DMS53 treated with DMSO at 0.1 percent for 48 hours (cell line): ENCODE measurements around the gene TMEM170B.
"Not testable (repeated sequence)": the region's sequence is repeated elsewhere in the genome, so short reads cannot be mapped to it uniquely, and the experiment has no call there.

Source experiments
- DNase-seq: peaks from one replicate; lab custom pipeline; 2025; ENCODE audit not compliant: unreplicated experiment; lab: John Stamatoyannopoulos, UW

Gene TMEM170B

DNA sequence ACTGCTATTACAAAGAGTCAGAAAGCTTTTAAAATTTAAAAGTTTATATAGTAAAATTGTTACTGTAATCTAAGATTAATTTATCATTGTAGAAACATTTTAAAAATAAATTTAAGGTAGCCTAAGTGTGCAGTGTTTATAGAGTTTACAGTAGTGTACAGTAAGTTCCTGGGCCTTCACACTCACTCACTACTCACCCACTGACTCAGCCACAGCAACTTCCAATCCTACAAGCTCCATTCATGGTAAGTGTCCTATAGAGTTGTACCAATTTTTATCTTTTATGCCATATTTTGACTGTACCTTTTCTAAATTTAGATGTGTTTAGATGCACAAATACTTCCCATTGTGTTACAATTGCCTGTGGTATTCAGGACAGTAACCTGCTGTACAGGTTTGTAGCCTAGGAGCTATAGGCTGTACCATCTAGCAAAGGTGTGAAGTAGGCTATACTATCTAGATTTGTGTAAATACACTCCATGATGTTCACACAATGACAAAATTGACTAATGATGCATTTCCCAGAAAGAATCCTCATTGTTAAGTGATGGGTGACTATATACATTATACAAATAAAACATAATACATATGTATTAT is 10.2 kb upstream of the TMEM170B start:
- no peak for DNase-seq

DNA sequence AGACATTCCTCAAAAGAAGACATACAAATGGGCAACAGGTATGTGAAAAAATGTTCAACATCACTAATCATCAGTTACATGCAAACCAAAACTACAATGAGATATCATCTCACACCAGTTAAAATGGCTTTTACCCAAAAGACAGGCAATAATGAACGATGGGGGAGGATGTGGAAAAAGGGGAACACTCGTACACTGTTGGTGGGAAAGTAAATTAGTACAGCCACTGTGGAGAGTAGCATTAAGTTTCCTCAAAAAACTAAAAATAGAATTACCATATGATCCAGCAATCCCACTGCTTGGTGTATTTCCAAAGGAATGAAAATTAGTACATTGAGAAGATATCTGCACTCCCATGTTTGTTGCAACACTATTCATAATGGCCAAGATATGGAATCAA is 8.6 kb upstream of the TMEM170B start:
- no peak for DNase-seq

DNA sequence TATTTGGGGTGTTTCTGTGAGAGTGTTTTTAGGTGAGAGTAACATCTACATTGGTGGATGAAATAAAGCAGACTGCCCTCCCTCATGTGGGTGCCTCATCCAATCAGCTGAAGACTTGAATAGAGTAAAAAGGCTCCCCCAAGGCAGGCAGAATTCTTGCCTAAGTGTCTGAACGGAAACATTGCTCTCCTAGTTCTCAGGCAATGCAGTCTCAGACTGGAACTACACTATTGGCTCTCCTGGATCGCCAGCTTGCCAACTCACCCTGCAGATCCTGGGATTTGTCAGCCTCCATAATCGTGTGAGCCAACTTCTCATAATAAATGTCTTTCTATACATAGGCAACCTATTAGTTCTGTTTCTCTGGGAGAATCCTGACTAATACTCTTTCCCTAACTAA is 5.5 kb upstream of the TMEM170B start:
- no peak for DNase-seq

DNA sequence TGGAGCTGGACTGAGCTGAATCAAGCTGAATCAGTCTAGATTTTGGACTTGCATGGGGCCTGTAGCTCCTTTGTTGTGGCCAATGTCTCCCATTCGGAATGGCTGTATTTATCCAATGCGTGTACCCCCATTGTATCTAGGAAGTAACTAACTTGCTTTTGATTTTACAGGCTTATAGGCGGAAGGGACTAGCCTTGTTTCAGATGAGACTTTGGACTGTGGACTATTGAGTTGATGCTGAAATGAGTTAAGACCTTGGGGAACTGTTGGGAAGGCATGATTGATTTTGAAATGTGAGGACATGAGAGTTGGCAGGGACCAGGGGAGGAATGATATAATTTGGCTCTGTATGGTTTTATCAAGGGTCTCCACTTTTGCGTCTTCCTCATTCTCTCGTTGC is 3.0 kb upstream of the TMEM170B start:
- DNase-seq: no peak

DNA sequence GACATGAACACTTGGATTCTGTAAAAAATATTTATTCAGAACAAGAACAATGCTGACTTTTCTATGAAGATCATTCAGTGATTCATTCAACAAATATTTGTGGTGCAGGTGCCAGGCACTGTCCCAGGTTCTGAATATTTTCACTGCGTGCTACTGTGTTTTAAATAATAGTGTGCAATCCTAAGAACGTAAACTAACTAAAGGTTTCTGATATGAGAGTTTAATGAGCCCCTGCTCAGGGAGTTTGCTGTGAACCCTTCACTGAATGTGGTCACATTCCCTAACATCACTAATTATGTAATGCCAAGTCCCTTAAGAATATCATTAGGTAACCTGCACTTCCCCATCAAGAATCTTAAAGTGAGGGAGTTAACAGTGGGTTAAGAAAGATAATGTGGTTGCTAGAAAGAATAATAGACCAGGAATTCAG is 1.7 kb upstream of the TMEM170B start:
- DNase-seq: no peak

DNA sequence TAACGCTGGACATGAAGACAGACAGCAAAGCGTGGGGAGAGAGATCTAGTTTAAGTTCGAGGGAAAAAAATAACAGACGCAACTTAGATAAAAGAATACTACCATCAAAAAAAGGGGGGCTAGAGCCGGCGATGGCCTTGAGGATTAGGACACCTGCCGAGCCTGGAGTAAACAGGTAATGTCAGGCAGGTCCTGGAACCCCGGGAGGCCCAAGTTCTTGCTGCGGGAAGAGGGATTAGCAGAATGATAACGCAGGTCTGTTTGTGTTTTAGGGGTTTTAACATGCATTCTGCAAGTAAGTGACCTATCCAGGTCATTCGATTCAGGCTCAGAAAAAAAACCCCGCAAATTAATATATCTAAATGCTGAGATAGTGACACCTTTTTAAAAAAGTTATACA is 754 bp upstream of the TMEM170B start:
- DNase-seq: peak; percentile 45

DNA sequence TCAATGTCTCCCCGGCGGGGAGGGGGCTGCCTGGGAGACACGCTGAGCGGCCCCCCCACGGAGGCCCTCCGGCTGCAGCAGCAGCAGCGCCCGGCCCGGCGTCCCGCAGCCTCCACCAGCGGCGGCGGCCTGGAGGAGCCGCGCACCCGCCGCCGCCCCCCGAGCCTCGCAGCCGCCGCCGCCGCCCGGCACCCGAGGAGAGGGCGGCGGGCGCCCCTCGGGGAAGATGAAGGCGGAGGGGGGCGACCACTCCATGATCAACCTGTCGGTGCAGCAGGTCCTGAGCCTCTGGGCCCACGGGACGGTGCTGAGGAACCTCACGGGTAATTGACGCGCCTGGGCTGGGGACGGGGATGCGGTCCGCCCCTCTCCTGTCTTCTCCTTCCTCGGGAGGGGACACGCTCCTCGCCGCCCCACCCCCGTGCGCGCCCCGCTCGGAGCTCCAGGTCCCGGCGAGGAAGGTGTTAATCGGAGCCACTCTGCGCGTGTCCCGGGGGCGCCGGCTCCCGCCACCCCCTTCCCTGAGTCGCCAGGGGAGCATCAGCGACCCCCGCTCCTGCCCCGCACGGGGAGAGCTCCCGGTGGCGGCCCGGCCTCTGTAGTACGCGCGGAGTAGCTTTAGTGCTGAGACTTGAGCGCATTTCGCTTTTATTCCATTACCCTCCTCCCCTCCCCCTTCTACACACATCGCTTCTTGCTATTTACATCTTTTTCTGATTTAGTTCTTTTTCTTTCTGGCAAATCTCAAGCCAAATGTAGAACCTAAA is 686 bp downstream of the TMEM170B start:
- peak; percentile 27 for DNase-seq

DNA sequence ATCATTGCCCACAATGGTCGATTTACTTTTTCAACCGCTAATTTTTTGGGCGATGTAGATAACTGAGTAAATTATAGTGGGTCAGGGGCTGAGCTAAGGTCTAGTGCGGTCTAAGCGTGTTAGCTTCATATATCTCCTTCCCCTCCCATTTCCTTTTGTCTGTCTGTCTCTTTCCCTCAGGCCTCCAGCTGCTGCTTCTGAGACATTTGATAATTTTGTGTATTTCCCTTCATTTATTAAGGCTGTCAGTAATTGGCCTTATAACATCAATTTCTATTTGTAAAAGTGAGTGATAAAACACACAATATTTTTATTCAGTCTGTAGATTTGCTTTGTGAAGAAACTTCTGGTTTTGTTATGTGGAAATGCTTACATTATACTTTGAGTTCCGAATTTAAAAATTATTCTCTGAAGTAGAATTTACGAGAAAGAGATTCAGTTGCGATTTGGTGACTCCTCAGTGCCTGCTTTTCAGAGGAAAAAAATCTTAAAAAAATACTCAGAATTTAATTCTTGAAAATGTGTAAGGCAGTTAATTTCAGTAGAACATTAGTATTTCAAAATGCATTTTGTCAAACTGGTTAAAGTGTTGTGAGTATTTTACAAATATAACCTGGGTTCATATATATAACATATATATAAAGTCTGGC is 1.4 kb downstream of the TMEM170B start:
- peak; percentile 27 for DNase-seq

DNA sequence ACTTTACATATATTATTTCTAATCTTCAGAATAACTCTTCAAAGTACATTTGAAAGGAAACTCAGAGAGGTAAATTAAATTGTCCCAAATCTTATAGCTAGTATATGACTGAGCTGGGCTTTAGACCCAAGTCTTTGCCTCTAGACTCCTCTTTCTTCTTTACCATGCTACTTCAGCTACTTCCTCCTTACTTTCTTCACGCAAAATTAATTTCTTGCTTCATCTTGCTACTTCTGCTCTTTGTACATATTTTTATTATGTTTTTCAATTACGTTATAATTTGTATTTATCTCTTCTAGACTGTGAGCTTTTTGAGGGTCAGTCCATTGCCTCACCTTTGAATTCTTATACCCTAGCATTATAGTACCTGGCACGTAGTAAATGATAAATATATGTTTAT is 5.3 kb downstream of the TMEM170B start:
- no peak for DNase-seq

DNA sequence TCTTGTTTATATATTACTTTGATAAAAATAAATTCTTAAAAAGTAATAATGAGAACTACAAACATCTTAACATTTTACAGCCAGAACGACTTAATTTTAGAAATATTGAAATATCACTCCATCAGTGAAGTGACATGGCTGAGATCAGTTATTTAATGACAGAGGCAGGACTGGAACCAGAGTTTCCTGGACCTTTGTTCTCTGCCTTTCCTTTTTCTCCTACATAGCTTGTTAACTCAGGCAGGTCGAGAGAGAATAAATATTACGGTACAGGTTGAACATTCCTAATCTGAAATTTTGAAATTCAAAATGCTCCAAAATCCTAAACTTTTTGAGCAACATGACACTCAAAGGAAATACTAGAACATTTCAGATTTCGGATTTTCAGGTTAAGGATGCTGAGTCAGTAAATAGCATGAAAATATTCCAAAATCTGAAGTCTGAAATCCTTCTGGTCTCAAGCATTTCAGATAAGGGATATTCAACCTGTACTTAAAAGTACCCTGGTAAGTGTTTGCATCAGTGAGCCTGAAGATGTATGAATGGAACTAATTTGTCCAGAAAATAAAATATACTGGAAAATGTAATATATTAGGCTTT is 6.5 kb downstream of the TMEM170B start:
- DNase-seq: no peak

DNA sequence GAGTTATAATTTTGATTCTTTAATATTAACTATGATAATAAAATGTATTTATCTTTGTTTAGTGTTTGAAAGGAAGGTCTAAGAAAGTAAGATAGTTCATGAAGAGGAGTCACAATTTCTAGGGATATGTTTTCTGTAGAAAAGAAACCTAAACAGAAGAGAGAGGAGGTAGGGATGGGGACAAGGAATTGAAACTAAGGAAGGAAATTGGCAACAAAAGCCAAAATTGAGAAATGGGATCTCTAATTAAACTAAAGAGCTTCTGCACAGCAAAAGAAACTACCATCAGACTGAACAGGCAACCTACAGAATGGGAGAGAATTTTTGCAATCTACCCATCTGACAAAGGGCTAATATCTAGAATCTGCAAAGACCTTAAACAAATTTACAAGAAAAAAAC is 10.3 kb downstream of the TMEM170B start:
- not testable (repeated sequence) for DNase-seq

DNA sequence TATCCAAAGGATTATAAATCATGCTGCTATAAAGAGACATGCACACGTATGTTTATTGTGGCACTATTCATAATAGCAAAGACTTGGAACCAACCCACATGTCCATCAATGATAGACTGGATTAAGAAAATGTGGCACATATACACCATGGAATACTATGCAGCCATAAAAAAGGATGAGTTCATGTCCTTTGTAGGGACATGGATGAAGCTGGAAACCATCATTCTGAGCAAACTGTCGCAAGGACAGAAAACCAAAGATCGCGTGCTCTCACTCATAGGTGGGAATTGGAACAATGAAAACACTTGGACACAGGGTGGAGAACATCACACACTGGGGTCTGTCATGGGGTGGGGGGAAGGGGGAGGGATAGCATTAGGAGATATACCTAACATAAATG is 11.0 kb downstream of the TMEM170B start:
- not testable (repeated sequence) for DNase-seq

DNA sequence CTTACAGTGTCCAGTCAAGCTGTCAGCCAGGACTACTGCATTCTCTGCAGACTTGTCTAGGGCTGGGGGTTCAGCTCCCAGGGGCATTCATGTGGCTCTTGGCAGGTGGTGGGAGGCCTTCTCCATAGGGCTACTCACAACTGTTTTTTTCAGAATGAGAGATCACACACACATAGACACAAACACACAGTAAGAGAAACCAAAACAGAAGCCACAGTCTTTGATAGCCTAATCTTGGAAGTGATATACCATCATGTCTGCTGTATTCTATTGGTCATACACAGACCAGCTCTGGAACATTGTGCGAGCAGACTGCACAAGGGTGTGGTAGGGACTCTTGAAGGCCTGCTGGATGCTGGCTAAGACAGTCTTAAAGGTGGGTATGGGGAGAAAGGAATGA is 13.5 kb downstream of the TMEM170B start:
- no peak for DNase-seq

DNA sequence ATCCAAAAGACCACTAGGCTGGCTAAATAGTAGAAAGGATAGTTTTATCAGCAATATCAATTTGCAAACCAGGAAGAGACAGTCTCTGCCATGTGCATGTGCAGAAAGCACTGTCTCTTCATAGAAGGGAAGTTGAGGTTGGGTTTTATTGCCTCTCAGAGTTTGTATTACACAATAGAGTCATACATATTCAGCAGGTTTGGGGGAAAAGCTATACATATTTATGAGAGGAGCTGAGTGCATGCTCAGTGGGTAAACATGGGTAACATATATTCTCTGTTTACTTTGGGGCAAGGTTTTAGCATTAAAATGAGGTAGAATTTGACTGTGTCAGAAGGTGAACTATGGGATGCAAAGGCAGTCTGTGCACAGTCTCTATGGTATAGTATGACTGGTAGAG is 14.9 kb downstream of the TMEM170B start:
- no peak for DNase-seq

DNA sequence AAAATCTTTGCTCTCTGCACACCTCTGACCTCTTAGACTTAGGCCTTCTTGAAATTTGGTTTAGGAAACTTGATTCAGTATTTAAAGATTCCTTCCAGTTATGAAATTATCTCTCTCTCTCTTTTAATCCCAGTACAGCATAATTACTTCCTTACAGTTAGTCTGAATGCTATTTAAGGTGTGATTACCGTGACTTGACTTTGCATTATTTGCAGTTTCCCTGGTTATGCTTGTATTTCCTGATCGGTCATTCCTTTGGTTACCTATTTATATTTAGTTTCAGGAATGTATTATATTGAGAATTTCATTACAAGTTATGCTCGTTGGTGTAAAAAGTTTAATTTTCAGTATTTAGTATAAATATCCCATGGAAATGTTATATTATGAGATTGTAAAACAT is 16.3 kb downstream of the TMEM170B start:
- DNase-seq: no peak

DNA sequence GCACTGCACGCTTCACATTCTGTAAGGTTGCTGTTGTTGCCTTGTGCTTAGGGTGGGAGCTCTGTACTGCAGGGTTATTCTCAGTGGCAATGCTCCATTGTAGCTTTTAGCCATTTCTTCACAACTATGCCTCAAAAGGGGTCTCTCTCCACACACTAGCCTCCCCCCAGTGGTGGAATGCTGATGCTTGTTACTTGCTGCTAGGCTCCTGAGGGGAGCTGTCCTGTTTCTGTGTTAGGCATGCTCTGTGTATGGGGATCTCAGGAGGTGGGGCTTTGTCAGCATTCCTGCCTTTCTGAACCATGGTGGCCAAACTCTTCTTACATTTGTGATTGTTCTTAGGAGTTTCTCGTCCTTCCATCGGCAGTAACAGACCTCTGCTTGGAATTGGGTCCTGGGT is 18.8 kb downstream of the TMEM170B start:
- no peak for DNase-seq

DNA sequence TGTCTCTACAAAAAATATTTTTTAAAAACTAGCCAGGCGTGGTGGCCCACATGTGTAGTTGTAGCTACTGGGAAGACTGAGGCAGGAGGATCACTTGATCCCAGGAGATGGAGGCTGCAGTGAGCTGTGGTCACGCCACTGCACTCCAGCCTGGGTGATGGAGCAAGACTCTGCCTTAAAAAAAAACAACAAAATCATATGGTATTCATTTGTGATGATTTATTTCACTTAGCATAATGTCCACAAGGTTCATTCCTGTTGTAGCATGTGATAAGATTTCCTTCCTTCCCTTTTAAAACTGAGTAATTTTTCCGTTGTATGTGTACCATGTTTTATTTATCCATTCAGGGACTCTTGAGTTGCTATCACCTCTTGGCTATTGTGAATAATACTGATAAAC is 26.2 kb downstream of the TMEM170B start:
- no peak for DNase-seq

DNA sequence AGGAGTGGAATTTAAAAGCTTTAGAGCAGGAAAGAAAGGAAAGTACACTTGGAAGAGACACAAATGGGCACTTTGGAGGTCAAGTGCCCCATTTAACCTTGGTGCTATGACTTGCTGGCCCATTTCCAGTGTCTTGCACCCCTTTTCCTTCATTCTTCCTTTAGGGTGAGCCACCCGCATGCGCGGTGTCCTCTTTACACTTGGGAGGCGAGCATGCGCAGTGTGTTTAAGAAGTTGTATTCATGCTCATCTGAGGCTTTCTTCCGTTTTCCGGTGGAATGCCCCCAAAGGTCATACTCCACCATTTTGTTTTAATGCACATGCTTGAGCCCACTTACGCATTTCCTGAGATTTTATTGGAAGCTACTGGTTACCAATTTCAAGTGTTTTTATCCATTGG is 29.1 kb downstream of the TMEM170B start:
- no peak for DNase-seq

DNA sequence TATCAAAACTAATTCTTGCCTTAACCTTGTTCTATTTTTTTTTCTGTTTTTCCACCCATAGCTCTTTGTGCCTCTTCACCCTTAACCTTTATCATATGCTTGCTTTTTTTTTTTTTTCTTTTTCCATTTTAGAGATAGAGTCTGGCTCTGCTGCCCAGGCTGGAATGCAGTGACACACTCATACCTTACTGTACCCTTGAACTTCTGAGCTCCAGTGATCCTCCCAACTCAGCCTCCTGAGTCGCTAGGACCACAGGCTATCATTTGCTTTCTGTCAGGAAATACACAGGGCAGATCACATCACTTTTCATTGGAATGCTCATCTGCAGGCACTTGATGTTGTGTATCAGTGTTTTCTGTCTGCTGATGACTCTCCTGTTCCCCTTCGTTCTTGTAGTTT is 33.5 kb downstream of the TMEM170B start:
- no peak for DNase-seq

DNA sequence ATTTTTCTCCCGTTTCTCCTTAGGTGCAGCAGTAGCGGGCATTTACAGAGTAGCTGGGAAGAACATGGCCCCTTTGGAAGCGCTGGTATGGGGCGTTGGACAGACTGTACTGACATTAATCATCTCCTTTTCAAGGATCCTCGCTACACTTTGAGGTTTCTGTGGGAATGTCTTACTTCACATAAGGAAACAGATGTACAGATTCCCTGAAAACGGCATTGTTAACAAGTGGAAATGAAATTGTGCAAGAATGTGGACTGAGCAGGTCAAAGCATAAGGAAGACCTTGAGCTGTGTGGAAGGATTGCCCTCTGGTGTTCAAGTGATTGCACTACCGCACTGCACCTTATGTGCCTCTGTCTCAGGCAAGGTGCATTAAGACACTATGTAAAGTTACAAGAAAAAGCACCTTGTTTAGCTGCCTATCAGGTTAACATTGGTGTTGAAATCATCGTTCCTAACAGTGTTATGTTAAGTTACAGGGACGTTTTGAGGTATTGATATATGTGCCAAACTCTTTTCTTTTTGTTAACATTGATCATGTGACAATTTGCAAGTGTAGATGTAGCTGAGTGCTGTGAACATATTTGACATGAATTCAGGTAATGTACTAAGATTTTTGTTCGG is 38.0 kb downstream of the TMEM170B start:
- DNase-seq: peak; percentile 84

DNA sequence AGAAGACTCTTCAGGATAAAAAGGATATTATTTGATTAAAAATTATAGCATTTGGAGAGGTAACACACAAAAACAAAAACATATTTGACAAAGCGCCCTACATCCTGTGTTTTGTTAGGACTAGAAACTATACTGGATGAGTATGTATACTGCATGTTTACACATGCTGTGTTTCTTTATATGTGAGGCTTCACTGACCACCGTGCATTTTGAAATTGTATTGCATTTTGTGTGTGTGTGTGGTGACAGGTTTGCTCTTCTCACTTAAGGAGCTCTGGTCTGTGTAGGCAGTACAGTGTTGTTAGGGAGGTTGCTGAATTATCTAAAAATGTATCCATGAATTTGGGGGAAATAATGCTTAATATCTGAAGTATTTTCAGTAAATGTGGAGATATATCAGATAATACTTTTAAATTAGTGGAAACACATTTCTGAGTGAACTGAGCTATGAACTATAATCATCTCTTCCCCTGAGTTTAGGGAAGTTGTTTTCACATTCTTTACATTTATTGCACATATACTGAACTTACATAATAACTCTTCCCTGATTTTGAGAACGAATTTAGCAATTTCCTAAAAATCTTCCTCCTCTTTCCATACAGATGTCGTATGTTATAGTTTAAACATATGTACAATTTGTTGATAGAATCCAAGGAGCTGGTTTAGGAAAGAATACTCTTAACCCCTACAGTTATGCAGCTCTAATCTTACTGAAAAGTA is 43.3 kb downstream of the TMEM170B start:
- no peak for DNase-seq
